ENCODE results near the gene OVCH1.

Gene OVCH1, protein sequence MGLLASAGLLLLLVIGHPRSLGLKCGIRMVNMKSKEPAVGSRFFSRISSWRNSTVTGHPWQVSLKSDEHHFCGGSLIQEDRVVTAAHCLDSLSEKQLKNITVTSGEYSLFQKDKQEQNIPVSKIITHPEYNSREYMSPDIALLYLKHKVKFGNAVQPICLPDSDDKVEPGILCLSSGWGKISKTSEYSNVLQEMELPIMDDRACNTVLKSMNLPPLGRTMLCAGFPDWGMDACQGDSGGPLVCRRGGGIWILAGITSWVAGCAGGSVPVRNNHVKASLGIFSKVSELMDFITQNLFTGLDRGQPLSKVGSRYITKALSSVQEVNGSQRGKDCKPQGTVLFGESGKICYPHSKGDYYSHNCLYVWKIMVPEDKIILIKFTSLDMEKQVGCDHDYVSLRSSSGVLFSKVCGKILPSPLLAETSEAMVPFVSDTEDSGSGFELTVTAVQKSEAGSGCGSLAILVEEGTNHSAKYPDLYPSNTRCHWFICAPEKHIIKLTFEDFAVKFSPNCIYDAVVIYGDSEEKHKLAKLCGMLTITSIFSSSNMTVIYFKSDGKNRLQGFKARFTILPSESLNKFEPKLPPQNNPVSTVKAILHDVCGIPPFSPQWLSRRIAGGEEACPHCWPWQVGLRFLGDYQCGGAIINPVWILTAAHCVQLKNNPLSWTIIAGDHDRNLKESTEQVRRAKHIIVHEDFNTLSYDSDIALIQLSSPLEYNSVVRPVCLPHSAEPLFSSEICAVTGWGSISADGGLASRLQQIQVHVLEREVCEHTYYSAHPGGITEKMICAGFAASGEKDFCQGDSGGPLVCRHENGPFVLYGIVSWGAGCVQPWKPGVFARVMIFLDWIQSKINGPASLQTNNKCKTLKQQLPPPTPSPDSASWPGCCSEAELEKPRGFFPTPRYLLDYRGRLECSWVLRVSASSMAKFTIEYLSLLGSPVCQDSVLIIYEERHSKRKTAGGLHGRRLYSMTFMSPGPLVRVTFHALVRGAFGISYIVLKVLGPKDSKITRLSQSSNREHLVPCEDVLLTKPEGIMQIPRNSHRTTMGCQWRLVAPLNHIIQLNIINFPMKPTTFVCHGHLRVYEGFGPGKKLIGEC

GRCh38 chr12:29497588-29497987 is at the start of gene OVCH1:
Gene OVCH1 (minus strand): TSS chr12:29497686. CDS start chr12:29497686, 0 bp downstream.
- DNase-seq (ENCODE audit: low read depth, low spot score) = no peak

DNA sequence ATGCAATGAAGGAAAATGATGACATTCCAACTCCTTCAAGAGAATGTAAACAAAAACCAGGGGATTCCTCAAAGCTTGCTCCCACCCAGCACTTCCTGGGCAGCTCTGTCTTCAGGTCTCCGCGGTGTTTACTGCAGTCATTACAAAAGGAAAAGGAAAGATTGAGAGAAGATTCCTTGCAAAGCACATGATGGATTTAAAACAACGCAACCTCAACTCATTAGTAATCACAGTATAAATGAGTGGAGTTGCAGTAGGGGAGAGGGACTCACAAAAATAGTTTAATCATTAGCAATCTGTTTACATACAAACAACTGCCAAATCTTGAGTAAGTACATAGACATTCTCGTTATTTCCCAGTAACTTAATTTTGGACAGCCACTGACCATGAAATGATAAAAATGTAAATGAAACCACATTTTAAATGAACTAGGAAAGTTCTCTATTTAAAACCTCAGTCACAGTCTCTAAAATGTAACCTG is 49.7 kb upstream of the OVCH1 start:
- no peak for DNase-seq (ENCODE audit: low read depth, low spot score)

- DNase-seq (ENCODE audit: low read depth, low spot score) = no peak
These were observed 48.5 kb upstream of the OVCH1 start for GRCh38 chr12:29546000-29546399.

GRCh38 chr12:29545102-29545467 is 47.6 kb upstream of the OVCH1 start:
- no peak for DNase-seq (ENCODE audit: low read depth, low spot score)

DNA sequence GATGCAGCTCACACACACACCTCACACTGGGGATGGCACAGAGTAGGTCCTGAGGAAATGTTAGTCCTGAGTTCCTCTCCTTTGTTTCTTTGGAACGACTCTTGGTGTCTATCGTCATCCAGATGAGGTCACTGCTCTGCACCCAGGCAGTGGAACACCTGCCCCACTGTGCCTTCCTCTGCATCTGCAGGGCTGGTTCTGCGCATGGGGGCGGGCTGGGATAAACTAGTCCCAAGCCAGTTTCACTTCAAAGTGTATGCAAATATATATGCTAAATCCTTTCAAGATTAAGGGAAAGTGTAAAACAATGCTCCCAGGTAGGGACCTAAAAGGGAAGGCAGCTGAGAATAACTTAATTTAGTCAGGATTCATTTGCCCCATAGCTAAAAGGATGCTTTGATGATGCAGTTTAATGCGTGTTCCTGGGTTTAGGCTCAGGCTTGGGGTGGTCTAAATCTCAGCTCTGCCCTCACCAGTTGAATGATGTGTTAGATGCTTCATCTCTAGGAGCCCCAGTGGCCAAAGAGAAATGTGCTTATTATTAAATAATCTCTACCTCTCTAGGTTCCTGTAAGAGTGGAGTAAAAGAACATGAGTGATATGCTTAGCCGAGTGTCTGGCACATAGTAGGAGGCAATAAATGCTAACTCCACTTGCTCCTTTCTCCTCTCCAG is 47.1 kb upstream of the OVCH1 start:
- DNase-seq (ENCODE audit: low read depth, low spot score) = no peak

DNA sequence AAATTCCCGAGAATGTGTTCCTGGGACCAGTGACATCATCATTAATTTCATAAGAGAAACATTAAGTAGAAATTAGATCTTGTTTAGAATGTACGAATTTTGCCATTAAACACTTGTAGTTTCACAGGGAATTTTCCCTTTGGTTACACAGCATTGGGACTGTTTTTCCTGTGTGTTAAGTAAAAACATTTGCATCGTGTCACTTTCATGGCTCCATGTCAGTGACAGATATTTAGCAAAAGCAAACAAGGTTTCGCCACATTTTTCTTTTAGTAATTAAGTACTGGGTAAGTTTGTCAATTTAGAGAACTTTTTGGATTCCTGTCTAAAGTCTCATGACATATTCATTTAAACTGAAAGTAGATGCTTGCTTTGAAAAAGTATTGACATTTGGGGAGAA is 45.5 kb upstream of the OVCH1 start:
- DNase-seq (ENCODE audit: low read depth, low spot score) = no peak

DNA sequence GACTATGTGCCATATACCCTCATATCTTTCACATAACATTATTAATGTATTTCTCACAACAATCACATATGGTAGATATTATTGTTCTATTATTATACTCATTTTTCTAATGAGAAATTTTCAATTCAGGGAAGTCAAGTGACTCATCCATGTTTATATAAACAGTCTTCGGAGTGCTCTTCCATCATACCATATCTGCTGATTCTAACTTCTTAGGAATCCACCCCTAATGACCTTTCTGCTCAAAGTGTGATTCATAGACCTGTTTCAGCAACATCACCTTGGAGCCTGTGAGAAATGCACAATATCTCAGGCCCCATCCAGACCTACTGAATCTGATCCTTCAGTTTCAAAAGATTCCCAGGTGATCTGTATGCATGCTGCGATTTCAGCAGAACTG is 39.8 kb upstream of the OVCH1 start:
- DNase-seq (ENCODE audit: low read depth, low spot score) = no peak

GRCh38 chr12:29534935-29535334 is 37.4 kb upstream of the OVCH1 start:
- DNase-seq (ENCODE audit: low read depth, low spot score) = no peak

DNA sequence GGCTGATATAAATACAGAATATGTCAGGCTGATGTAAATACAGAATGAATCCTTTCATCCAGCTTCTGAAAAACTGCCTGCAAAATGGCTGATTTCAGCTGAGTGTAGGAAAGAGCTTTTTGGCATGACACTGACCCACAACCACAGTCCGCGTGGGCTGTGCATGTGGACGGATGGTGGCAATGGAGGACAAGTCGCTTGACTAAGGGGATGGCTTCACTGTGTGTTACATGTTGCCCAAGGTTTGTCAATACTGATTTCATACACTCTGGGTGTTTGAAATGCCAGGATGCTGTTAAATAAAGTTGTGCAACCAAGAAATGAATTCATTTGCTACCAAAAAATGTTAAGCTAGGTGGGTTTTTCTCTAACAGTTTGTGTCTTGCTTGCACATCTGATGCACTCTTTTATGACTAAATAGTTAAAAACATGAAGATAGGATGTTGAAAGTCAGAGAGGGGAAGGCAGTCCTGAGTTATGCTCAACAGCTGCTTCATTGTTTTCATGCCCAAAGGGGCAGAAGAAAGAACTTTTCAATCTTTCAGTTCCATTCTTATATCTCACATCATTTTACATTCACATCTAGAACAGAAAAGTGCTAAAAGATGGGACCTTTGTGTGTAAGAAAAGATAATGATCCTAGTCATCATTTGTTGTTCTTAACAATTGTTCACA is 36.5 kb upstream of the OVCH1 start:
- DNase-seq (ENCODE audit: low read depth, low spot score) = no peak

DNA sequence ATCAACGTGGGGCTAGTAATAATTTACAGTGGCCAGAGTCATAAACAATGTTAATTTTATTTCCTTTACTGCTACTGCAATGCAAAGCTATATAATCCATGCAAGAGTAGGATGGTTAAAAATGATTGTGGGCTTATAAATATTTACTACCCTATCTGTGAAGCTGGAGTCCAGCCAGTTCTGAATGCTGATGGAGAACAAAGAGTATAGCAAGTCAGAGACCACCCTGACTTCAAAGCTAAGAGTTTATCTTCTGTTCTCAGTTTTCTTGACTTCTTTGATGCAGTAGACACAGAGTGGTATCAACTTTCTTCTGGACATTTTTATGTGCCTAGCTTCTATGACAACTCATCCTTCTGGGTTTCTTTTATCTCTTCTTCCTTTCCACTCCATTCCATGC is 34.0 kb upstream of the OVCH1 start:
- no peak for DNase-seq (ENCODE audit: low read depth, low spot score)

DNA sequence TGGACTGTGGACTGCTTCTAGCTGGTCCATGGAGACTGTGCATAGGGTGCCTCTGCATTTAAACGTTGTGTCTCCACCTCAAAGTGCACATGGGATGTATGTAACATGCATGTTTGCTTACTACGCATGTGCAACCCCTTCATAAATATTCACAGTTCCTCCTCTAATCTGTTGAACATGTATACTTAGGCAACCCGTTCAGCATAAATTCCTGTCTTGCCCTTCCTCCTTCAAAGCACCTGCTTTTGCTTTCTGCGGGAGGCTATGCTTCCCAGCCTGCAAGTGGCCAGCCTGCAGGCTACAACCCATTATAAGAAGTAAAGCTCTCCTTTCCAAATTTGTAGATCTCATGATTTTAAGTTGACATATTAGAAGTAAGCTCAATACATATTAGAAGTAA is 33.0 kb upstream of the OVCH1 start:
- DNase-seq (ENCODE audit: low read depth, low spot score) = no peak

DNA sequence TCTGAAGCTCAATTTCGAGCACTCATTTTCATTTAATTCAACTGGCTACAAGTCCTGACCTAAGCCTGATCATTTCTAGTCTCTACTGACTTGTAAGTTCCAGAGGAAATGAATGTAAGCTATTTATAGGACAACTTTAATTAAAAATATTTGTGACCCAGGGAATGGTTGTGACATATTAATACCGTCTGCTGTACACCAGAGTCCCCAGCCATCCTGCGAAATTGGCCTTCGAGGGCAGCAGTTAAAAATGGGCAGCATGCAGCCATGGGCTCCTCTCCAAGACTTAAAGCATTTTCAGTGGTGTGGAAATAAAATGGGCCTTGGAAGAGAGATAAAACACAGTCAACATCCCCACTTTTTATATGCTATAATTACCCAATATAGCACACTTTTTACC is 30.7 kb upstream of the OVCH1 start:
- no peak for DNase-seq (ENCODE audit: low read depth, low spot score)

- DNase-seq (ENCODE audit: low read depth, low spot score) = no peak
These were observed 24.5 kb upstream of the OVCH1 start for GRCh38 chr12:29521951-29522350.

DNA sequence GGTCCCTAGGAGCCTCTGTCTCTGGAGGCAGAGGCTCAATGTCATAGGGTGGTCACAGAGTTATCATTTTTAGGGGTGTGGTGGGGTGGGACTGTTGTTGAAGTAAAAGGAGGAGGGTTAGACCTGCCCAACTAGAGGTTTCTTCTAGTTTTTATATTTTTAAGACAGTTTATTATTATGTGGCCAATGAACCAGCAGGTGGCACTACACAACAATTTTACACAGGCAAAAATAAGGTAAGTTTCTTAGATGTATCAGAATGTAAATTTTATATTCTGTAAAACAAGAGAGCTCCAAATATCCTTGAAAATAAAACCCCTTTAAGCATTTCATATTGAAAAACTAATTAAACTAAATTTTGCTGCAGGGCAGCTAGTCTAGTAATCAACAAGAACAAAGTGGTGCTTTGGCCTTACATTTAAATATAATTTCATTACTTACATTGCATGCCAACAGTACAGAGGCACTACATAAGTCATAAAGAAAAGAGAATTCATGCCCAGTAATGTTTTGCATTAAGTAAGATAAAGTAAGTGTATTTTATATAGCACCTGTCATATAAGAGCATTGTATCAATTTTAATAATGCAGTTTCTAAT is 22.2 kb upstream of the OVCH1 start:
- no peak for DNase-seq (ENCODE audit: low read depth, low spot score)

- DNase-seq (ENCODE audit: low read depth, low spot score) = no peak
These were observed 20.9 kb upstream of the OVCH1 start for GRCh38 chr12:29518407-29518806.

DNA sequence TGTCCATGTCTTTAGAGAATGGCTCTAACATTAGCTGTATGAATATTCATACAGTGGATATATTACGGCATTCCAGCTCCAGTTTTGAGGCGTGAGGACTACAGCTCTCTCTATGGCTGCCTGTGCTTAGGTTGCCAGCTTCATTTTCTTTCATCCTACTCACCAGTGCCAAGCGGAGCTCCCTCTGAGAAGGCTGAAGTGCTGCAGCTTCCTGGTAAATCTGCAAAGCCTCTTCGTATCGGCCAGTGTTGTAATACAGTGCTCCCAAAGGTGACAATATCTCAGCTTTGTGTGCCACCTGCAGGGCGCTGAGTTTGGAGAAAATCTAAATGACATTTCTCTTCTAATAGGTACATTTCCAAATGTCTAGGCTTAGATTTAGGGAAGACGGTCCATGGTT is 19.8 kb upstream of the OVCH1 start:
- DNase-seq (ENCODE audit: low read depth, low spot score) = no peak

DNA sequence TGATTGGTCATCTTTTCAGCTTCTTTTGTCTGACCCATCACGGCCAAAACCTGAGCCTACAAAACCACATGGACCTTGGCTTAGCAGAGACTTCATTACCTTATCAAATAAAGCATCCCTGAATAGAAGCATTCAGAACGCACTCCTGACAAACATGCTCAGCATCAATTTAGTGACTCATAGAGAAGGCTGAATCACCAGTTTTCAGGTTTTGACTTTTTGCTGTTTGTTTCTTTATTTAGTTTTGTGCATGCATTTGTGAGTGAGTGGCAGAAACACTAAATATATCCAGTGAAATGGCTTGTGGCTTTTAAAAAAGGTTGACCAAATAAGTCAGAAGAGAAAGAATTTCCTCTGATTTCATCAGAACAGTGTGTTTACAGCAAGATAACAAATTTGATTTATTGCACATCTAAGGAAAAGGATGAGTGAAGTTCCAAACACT is 19.0 kb upstream of the OVCH1 start:
- no peak for DNase-seq (ENCODE audit: low read depth, low spot score)

DNA sequence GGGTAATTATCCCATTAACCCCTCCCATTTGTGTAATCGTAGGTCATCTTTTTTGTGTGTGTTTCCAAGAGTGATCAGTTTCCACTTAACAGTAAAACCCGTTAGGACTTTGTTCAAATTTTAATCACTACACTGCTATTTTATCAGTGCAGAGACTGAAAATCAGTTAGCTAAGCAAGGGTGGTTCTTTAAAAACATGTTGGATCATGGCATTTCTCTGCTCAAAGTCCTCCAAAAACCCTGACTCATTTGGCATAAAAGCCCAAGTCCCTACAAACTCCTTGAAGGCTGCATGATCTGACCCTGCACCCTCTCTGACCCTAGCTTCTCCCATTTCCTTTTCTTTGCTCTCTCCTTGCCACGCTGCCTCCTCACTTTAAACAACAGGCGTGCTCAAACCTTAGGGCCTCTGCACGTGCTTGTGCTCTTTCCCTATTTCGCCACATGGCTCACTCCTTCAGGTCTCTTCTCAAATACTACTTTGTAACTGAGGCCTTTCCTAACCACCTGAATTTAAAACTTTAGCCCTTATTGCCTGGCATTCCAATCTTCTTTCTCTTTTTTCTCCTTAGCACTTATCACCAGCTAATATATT is 13.2 kb upstream of the OVCH1 start:
- DNase-seq (ENCODE audit: low read depth, low spot score) = no peak

DNA sequence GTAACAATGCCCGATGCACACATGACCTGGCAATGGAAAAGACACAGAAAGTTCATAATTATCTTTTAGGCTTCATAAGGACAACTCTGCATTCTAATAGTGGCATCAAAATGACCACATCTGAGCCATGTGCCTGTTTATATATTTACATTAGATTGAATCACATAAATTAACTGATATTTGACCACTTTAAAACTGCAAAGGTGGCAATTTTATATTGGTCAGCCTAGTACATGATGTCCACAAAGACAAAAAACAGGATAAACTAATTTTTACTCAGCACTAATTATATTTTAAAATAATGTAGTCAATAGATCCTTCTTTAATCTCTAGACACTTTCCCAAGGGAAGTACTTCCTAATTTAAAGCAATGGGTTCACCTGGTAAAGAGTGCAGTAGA is 12.0 kb upstream of the OVCH1 start:
- DNase-seq (ENCODE audit: low read depth, low spot score) = no peak

DNA sequence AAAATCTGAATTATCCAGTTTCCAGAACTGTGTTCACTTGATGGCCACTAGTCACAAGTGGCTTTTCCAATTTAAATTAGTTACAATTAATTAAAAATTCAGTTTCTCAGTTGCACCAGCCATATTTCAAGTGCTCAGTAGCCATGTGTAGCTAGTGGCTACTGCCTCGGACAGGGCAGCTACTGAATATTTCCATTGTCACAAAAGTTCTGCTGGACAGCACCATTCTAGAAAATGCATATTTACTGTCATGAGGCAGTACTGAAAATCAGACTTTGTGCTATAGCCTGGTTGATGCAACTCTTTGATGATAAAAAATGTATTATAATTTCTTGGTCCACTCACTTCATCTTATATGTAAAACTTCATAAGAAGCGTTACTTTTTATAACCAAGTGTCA is 11.5 kb upstream of the OVCH1 start:
- no peak for DNase-seq (ENCODE audit: low read depth, low spot score)
